DMS 273 (cell line): Measurements from ENCODE around the gene ZNF428.

Experiments
- DNase-seq: peaks from one replicate; lab custom pipeline; 2025; ENCODE audit not compliant: unreplicated experiment; lab: John Stamatoyannopoulos, UW

ZNF428 gene

GRCh38 chr19:43569657-43570056, 49.8 kb downstream of the ZNF428 start:
- no peak for DNase-seq

GRCh38 chr19:43564800-43565199, 54.6 kb downstream of the ZNF428 start:
- peak; percentile 19 for DNase-seq

GRCh38 chr19:43563816-43564457, 55.5 kb downstream of the ZNF428 start:
- DNase-seq = no peak

GRCh38 chr19:43562698-43563241, 56.7 kb downstream of the ZNF428 start:
- peak; percentile 69 for DNase-seq

GRCh38 chr19:43562226-43562697, 57.2 kb downstream of the ZNF428 start:
- no peak for DNase-seq

- no peak for DNase-seq
Observed at GRCh38 chr19:43561139-43561970, 58.1 kb downstream of the ZNF428 start.

GRCh38 chr19:43560687-43561086, 58.7 kb downstream of the ZNF428 start:
- DNase-seq = peak; percentile 17
